ENCODE data around the gene PPP3R1.
A peak's percentile ranks its signal among the peaks of the same experiment; 100 is the strongest.

Gene PPP3R1

DNA sequence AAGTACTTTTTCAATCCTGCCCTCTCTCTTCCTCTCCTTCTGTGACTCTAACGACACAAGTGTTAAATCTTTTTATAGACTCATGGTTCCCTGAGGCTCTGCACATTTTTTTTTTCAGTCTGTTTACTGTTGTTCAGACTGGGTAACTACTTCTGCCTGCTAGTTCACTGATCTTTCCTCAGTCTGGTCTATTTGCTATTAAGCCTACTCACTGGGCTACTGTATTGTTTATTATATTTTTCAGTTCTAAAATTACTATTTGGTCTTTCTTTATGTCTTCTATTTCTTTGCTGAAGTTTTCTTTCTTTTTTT is 21.3 kb downstream of the PPP3R1 start:
- no peak for DNase-seq (ENCODE audit: low read depth)

- no peak for DNase-seq (ENCODE audit: low read depth)
Observed at GRCh38 chr2:68230241-68231060, 21.9 kb downstream of the PPP3R1 start.

DNA sequence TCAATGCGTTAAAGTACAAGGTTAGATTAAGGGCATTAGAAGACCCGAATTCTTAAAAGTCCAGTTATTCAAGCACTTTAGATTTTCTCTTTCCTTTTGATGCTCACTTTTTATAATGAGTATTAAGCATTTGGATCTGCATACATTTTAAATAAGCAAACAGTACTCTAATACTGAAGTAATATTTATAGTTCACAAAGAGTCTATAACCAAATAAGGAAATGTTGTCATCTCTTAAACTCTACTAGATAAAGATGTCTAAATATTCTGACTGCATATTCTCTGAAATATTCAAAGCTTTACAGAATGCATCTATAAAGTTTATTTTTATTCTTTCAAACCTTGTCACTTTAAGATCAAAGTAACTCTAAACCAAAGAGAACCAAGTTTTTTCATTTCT is 25.5 kb downstream of the PPP3R1 start:
- no peak for DNase-seq (ENCODE audit: low read depth)

GRCh38 chr2:68225119-68225632 is 27.2 kb downstream of the PPP3R1 start:
- DNase-seq (ENCODE audit: low read depth) = no peak

- DNase-seq (ENCODE audit: low read depth) = no peak
Observed at GRCh38 chr2:68223419-68223818, 28.9 kb downstream of the PPP3R1 start.

DNA sequence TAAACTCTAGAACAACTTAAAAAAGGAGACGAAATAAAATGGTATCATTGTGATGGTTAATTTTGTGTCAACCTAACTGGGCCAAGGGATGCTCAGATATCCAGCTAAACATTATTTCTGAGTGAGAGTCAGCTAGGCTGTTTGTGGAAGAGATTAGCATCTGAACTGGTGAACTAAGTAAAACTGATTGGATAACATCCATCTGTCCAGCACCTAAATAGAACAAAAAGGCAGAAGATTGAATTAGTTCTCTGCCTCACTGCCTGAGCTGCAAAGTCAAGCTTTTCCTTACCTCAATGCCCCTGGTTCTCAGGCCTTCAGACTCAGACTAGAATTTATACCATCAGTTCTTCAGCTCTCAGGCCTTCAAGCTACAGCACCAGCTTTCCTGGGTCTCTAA is 30.0 kb downstream of the PPP3R1 start:
- DNase-seq (ENCODE audit: low read depth) = no peak

GRCh38 chr2:68218343-68218901 is 33.9 kb downstream of the PPP3R1 start:
- no peak for DNase-seq (ENCODE audit: low read depth)

- no peak for DNase-seq (ENCODE audit: low read depth)
Observed at GRCh38 chr2:68217729-68218128, 34.6 kb downstream of the PPP3R1 start.

GRCh38 chr2:68216454-68217310 is 35.6 kb downstream of the PPP3R1 start:
- no peak for DNase-seq (ENCODE audit: low read depth)

DNA sequence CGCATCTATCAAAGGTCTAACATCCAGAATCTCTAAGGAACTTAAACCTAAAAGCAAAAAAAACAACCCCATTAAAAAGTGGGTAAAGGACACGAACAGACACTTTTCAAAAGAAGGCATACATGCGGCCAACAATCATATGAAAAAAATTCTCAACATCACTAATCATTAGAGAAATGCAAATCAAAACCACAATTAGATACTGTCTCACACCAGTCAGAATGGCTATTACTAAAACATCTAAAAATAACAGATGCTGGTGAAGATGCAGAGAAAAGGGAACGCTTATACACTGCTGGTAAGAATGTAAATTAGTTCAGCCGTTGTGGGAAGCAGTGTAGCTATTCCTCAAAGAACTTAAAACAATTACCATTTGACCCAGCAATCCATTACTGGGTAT is 38.0 kb downstream of the PPP3R1 start:
- DNase-seq (ENCODE audit: low read depth) = no peak

DNA sequence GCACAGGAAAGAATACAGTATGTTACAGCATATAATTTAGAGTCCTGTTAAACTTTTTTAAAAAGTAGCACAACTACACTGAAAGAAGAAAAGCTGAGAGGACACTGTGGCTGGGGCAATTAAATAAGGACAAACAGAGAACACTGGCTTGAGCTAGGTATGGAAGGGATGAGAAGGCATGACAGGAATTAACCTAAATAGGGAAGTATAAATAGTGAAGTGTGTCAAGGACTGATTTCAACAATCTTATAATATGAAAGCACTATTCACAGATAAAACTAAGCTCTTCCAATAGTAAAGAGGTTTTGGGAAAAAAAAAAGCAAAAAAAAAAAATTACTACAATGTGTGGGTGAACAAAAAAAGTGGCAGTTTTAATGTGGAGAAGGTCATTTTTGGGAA is 45.5 kb downstream of the PPP3R1 start:
- no peak for DNase-seq (ENCODE audit: low read depth)

DNA sequence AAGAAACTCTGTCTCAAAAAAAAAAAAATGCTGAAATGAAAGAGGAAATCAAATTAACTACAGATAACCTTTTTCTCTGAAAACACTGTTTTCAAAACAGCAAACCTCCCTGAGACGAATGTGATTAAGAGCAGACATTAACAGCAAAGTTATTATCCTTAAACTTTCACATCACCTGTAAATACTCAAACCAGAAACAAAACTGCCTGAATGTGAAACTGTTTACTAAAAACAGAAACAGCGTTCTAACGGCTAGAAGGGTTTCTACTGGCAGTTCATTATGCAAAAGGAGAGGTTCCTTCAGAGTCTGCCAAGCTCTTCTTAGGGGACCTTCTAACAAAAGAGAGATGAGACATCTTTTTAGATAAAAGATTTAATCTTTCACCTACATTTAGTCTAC is 48.7 kb downstream of the PPP3R1 start:
- DNase-seq (ENCODE audit: low read depth) = no peak

GRCh38 chr2:68200157-68200787 is 52.1 kb downstream of the PPP3R1 start:
- DNase-seq (ENCODE audit: low read depth) = no peak

GRCh38 chr2:68196120-68196716 is 56.1 kb downstream of the PPP3R1 start:
- peak; percentile 13 for DNase-seq (ENCODE audit: low read depth)

DNA sequence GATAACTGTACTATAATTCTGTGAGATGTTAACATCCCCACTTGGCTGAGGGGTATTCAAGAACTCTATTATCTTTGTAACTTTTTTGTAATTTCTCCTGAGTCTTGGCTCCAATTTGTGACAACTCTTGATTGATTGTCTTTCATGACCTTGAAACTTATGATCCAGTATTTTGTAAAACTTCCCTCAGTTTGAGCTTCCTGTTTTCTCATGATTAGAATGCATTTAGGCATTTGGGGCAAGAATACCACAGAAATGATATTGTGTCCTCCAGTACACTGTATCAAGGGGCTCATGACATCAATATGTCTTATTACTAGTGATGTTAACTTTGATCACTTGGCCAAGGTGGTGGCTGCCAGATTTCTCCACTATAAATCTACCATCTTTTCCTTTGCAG is 57.2 kb downstream of the PPP3R1 start:
- DNase-seq (ENCODE audit: low read depth) = no peak

GRCh38 chr2:68193787-68194372 is 58.5 kb downstream of the PPP3R1 start:
- no peak for DNase-seq (ENCODE audit: low read depth)

GRCh38 chr2:68193144-68193543 is 59.2 kb downstream of the PPP3R1 start:
- DNase-seq (ENCODE audit: low read depth) = no peak

DNA sequence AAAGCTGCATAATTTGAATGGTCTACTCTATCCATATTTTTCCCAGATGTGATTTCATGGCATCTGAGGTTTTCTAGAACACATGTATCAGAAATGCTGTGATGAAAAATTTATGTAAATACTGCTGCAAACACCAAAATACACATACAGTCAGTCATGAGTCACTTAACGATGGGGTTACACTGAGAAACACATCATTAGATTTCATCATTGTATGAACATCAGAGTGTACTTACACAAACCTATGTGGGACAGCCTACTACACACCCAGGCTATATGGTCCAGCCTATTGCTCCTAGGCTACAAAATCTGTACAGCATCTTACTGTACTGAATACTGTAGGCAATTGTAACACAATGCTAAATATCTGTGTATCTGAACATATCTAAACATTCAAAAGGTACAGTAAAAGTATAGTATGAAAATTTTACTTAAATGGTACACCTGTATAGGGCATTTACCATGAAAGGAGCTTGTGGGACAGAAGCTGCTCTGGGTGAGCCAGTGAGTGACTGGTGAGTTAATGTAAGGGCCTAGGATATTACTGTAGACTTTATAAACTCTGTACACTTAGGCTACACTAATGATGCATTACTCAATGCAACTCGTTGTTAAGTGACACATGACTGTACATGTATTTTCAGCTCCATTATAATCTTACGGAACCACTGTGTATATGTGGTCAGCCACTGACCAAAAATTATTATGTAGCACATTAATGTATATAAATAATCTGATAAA is 61.2 kb downstream of the PPP3R1 start:
- no peak for DNase-seq (ENCODE audit: low read depth)

GRCh38 chr2:68189991-68190784 is 62.1 kb downstream of the PPP3R1 start:
- DNase-seq (ENCODE audit: low read depth) = no peak

DNA sequence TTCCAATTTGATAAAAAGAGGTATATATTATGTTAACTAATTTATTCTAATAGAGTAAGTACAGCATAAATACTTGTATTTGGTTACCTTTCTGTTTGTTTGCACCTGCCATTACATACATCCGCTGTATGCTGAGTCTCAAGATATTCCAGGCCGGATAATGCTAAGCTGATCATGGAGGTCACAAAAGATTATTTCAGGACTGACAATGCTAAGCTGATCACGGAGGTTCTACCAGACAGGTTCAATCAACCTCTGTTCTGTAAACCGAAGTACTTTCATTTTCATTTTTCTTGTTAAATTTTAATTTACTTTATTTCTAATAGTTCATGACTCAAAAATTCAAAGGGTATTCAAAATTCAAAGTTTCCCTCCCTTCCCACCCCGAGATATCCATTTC is 63.5 kb downstream of the PPP3R1 start:
- DNase-seq (ENCODE audit: low read depth) = no peak
